HCT116 (cell line): Measurements from ENCODE around the gene RNF144B.

ENCODE experiments used
- CTCF ChIP-seq, 3 experiments: fragments of 200-600 bp in 1 of 3; sonication (generic) in 1 of 3; IDR thresholded peaks in 2 of 3; conservative IDR thresholded peaks in 1 of 3; 2 replicates each; pipeline ENCODE4 v1.5.1; 2012 to 2017; ENCODE audit warnings: low read depth in 2 of 3, low read length in 2 of 3, antibody characterized with exemption in 1 of 3, borderline replicate concordance in 1 of 3, control low read depth in 1 of 3, mild to moderate bottlenecking in 1 of 3, mixed read lengths in 1 of 3, mixed run types in 1 of 3, moderate library complexity in 1 of 3; ENCODE audit not compliant: insufficient read depth in 1 of 3
- EZH2 ChIP-seq: fragments of 200-600 bp; sonication (generic); IDR thresholded peaks from 2 replicates; pipeline ENCODE4 v1.6.1; 2017; ENCODE audit warnings: antibody characterized with exemption, mixed run types
- POLR2AphosphoS5 ChIP-seq: IDR thresholded peaks from 2 replicates; pipeline ENCODE4 v1.6.1; 2011; ENCODE audit warnings: mild to moderate bottlenecking, low read depth, low read length, moderate library complexity
- ZNF274 ChIP-seq: fragments of 200-500 bp; sonication (Bioruptor generic); IDR thresholded peaks from 2 replicates; pipeline ENCODE4 v1.6.1; 2014; ENCODE audit warnings: mild to moderate bottlenecking, low read depth, low read length, inconsistent platforms

- TF ChIP-seq ZNF274, result no peak
- no peak for TF ChIP-seq EZH2
- no peak for TF ChIP-seq CTCF (IDR thresholded peaks at IDR 0.05 in 2 of 3, conservative IDR thresholded peaks at IDR 0.05 in 1 of 3; ENCODE audit: borderline replicate concordance in 1 of 3, insufficient read depth in 1 of 3, low read depth in 2 of 3, low read length in 2 of 3)
- TF ChIP-seq POLR2AphosphoS5, result no peak
These were observed 105.8 kb downstream of the RNF144B start for GRCh38 chr6:18492972-18493371.
